Activated CD8-positive, alpha-beta memory T cell treated with anti-CD3 and anti-CD28 coated beads for 24 hours (primary cell): ENCODE results near the gene GAB3.

Source experiments
- DNase-seq: peaks from one replicate; pipeline ENCODE4 v3.0.0-alpha.2; 2020

GAB3 gene

GRCh38 chrX:154750301-154751202, at the start of gene GAB3:
Gene GAB3 (minus strand): TSS chrX:154751077. CDS start chrX:154751025, 52 bp downstream.
- DNase-seq: peak; percentile 76

DNA sequence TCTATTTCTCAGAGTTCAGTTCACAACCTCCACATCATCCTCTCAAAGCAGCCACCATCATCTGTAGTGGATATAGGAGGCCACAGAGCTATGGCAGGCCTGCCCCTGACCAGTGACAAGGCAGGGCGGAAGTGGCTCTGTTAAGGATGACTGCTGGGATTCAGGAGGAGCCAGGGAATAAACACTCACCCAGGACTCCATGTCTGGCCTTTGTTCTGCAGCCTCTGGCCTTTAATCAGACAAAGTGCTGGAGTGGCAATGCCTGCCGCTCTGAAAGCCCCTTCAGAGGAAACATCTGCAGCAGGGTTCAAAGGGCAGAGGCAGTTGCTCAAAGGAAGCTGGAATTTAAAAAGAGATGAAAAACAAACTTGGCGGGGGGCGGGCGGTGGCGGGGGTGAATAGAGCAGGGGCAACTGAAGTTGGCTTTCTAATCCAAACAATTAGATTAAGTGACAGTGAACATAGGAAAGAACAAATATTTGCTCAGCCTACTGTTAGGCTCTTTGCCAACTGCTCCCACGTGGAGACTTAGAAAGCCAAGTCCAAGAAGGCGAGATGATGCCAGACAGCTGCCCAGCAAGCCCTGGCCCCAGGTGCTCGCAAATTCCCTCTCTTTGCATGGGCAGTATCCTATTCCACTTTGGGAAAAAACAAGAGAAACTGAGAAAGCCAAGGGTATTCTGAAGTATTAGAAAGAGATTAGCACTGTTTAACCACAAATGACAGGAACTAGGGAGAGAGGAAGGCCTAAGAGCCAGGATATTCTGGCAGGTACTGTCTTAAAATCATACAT, 48.9 kb upstream of the GAB3 start:
- DNase-seq: no peak

GRCh38 chrX:154797006-154797405, 46.1 kb upstream of the GAB3 start:
- DNase-seq: no peak

DNA sequence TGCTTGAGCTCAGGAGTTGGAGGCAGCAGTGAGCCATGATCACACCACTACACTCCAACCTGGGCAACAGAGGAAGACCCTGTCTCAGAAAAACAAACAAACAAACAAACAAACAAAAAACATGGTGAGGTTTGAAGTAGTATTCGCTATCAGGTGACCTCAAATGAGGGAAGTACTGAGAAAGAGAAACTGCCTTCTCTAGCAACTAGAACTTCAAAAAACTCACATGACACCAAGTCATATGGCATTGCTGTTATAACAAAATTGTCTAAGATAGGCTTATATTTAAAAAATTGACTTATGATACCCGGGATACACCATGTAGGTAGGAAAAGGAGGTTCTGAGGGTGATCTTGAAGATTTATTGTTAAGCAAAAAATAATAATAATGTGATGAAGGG, 44.1 kb upstream of the GAB3 start:
- DNase-seq: no peak

GRCh38 chrX:154793084-154793795, 42.4 kb upstream of the GAB3 start:
- no peak for DNase-seq

- no peak for DNase-seq
These were observed 41.1 kb upstream of the GAB3 start for GRCh38 chrX:154791939-154792338.

- DNase-seq: no peak
These were observed 40.6 kb upstream of the GAB3 start for GRCh38 chrX:154791467-154791866.

GRCh38 chrX:154785716-154786115, 34.8 kb upstream of the GAB3 start:
- DNase-seq: no peak

GRCh38 chrX:154784149-154784995, 33.5 kb upstream of the GAB3 start:
- DNase-seq: no peak

DNA sequence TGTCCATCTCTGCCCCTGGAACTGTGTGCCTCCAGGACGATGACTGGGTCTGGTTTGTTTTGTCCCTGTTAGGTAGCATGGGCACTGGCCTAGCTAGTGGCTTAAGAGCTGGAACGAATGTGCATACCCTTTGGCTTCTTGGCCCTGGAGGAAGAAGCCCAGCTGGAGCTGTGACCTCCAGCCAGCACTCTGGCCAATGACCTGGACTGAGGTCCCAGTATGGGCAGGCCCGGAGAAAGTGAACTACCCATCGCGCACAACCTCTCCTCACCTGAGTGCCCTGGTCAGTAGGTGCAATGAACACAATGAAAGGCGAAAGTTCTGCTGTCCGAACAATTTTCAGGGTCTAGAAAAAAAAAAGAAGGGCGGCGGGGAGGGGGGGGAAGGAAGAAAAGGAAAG, 30.1 kb upstream of the GAB3 start:
- no peak for DNase-seq

DNA sequence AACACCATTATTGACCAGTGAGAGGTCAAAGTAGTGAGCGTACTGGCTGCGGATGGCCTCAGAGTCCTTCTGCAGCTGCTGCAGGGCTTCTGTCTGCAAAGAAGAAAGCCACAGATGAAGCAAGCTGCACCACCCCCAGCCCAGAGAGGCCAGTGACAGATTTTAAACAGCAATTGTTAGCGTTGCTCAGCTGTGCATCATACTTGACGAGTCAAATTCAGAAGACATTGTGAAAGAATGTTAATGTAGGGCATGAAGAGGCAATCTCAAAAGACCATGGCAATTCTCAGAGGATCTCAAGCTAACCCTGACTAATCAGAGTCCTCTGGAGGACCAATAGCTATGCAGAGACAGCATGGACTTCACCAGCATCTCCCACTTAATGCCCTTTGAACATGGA, 28.4 kb upstream of the GAB3 start:
- DNase-seq: no peak

- DNase-seq: no peak
These were observed 25.9 kb upstream of the GAB3 start for GRCh38 chrX:154776753-154777152.

DNA sequence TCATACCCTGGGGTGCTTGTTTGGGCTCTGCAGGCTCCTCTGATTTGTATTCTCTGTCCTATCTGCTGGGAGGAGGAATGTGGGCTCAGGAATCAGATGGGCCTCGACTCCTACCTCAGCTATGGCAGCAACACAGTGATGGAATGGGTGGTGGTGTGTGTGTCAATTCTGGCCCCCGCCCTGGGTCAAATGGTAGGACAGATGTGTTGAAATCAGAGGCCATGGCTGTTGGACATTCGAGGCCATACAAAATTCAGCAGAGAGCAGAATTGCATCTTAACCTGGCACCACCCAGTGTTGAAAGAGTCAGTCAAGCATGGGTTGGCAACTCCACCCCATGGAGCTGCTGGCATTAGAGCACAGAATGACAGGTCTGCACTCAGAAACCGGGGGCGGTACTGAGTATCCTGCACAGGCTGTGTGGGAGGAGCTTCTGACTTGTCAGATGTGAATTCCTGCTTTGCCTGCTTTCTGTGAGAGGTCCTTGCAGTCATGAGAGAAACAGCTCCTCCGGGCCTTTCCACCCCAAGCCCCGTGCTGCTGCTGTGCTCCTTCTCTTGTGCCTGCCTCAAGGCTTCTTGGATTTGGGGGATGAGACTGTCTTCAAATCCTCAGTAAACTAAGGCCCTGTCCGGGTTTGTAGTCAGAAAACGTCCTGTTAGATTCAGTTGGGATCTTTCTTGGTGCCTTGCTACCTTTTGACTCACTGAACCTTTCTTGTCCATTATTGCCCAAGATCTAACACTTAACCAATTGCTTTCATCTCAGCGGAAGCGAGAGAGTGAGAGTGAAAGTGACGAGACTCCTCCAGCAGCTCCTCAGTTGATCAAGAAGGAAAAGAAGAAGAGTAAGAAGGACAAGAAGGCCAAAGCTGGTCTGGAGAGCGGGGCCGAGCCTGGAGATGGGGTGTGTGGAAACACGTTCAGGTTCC, 24.8 kb upstream of the GAB3 start:
- DNase-seq: no peak

DNA sequence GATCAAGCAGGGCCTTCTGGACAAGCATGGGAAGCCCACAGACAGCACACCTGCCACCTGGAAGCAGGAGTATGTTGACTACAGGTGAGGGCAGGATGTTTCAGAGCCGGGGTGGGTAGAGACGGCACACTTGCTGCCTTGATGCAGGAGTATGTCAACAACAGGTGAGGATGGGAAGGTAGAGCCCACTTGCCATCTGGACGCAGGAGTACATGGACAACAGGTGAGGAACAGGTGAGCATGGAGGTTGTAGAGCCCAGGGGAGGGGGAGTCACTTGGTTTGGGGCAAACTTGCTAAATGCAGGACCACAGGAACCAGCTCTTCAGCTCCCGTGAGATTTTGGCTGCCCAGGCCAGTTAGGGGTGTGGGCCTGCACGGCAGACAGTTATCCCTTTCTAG, 23.7 kb upstream of the GAB3 start:
- no peak for DNase-seq

DNA sequence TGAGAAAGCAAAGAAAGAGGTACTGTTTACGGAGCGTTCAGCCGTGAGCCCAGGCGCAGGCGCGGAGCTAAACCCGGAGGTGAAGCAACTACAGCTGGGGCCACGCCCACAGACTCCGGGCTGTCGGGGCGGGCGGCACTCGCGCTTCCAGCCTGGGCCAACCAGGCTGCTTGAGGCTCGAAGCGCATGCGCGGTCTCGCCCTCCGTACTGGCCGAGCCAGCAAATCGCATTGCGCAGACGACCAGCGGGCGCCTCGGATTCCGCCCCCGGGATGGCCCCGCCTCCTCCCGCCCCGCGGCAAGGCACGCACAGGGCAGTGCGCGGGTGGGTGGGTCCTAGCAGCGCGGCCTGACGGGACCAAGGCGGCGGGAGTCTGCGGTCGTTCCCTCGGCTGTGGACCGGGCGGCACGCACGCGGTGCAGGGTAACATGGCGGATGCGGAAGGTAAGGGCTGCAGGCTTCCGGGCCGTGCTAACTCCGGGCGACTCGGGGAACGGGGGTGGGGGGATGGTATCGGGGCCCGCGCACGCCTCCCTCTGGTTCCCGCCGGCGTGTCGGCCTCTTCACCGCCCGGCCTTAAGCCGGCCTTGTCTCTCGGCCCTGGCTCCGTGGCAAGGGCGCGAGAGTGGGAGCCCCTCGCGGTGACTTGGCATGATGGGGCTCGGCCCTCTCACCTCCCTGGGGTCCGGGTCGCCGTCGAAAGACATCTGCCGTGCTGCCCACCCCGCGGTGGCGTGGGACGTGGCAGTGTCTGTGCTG, 11.8 kb upstream of the GAB3 start, which contains the start of gene DKC1:
Gene DKC1, plus strand, starts transcription at position 328 of the 760 bp plus-strand sequence. Its CDS starts 102 bp downstream, at position 430.
- DNase-seq: peak; percentile 95

- no peak for DNase-seq
These were observed 11.2 kb upstream of the GAB3 start for GRCh38 chrX:154761977-154762536.

- DNase-seq: no peak
These were observed 7.8 kb upstream of the GAB3 start for GRCh38 chrX:154758696-154759095.

GRCh38 chrX:154751669-154752271, 893 bp upstream of the GAB3 start:
- DNase-seq: no peak

GRCh38 chrX:154751203-154751668, 359 bp upstream of the GAB3 start:
- peak; percentile 68 for DNase-seq
